Adrenal gland (tissue), 12 donors: ENCODE results near the gene LRRC4C. TPM values are rescaled to one million over a fixed set of nuclear protein-coding genes. Genes with fewer than 3 reads are reported as not detected.
"Not testable (repeated sequence)": the region's sequence is repeated elsewhere in the genome, so short reads cannot be mapped to it uniquely, and the experiment has no call there.

ENCODE experiments used
- DNase-seq, 7 donors: peaks; one replicate each; pipeline ENCODE4 v3.0.0-alpha.2; 2019 to 2020
- H3K27ac ChIP-seq, 5 donors: fragments of 200-600 bp; sonication (generic) in 4 of 5; 1 replicate in 3 of 5; 2 replicates in 2 of 5; pipeline versions ENCODE4 v1.5.1 to v1.8.0; 2016 to 2020; ENCODE audit warnings: mild to moderate bottlenecking in 1 of 5
- H3K27me3 ChIP-seq: fragments of 200-600 bp; 2 replicates; pipeline ENCODE4 v1.8.0; 2021
- H3K36me3 ChIP-seq, 2 donors: fragments of 200-600 bp; replicated peaks in 1 of 2; 1 replicate in 1 of 2; 2 replicates in 1 of 2; pipeline versions ENCODE4 v1.5.1 to v1.8.0; 2018 to 2022
- H3K4me1 ChIP-seq, 2 donors: fragments of 200-600 bp; replicated peaks in 1 of 2; 1 replicate in 1 of 2; 2 replicates in 1 of 2; pipeline versions ENCODE4 v1.5.1 to v1.8.0; 2018 to 2021
- H3K4me3 ChIP-seq, 4 donors: fragments of 200-600 bp; sonication (generic) in 3 of 4; one replicate each; pipeline ENCODE4 v1.5.1; 2016 to 2018
- H3K9me3 ChIP-seq, 3 donors: fragments of 200-600 bp; sonication (generic) in 1 of 3; replicated peaks in 1 of 3; 1 replicate in 2 of 3; 2 replicates in 1 of 3; pipeline versions ENCODE4 v1.5.1 to v1.8.0; 2016 to 2021
- CTCF ChIP-seq, 6 experiments: fragments of 450-650 bp in 4 of 6; fragments of 200-600 bp in 2 of 6; sonication (generic) in 1 of 6; IDR thresholded peaks; 1 replicate in 5 of 6; 2 replicates in 1 of 6; pipeline versions ENCODE4 v1.5.1 to v1.8.0; 2016 to 2021; ENCODE audit warnings: antibody characterized with exemption in 6 of 6, mild to moderate bottlenecking in 2 of 6, moderate library complexity in 1 of 6
- POLR2A ChIP-seq, 2 donors: fragments of 450-650 bp; IDR thresholded peaks; one replicate each; pipeline ENCODE4 v1.6.1; 2017; ENCODE audit warnings: antibody characterized with exemption in 2 of 2, mild to moderate bottlenecking in 2 of 2, moderate library complexity in 1 of 2
- WGBS, 4 donors: extraction: QIAGEN DNeasy Blood & Tissue Kit in 2 of 4; methylation state at CpG; one replicate each; pipeline versions ENCODE4 v1.1.5 to v1.1.7; 2013 to 2017; 5-methylcytosine and 5-hydroxymethylcytosine counted together
- intact Hi-C, 2 donors: fragments of 100-400 bp; cut with DNase I; formaldehyde crosslinking; loops; one replicate each; pipeline versions ENCODE4 v1.14.1 to v1.15.0; 2022 to 2023
- polyA plus RNA-seq, 3 donors: library from polyadenylated mRNA; stranded (reverse); fragments of 200-250 nt in 2 of 3; fragments of 350-450 nt in 1 of 3; fragmentation: Illumina TruSeq in 1 of 3; extraction: RNeasy Lipid Tissue Mini Kit (QIAGEN cat#74804) in 1 of 3; gene quantifications; one replicate each; pipeline ENCODE4 v1.2.3, GENCODE V29; 2013 to 2014
- total RNA-seq, 9 donors: library from RNA; depleted of rRNA in 4 of 9; stranded (reverse); fragments of >200 nt in 4 of 9; fragments of 120-200 nt in 1 of 9; fragmentation: NEBNext Ultra II Directional in 1 of 9; extraction: Animal tissue kit (Norgen Biotek cat#: 25700) in 1 of 9; gene quantifications; one replicate each; pipeline versions ENCODE4 v1.1.0 to v1.2.4, GENCODE V29; 2013 to 2023
- donor health status: healthy with polysubstance abuse.
- donor health status: Bipolar disorder and iron deficiency.
- donor health status: DM: yes; HTN: yes; CAD: no.
- donor health status: DM: no; HTN: no; CAD: no.
- donor health status: DM: no; HTN: no; CAD: no.
- donor health status: DM: yes; HTN: yes; CAD: no.

Gene LRRC4C
- total and polyA plus RNA-seq, 12 donors: 1.0 to 10.6 (median 5.5) TPM

- WGBS, 4 donors: 74 to 81% (median 79%) methylated on average over 2 of the region's 2 CpGs
- no peak overlapping the region for H3K4me3 ChIP-seq
- H3K36me3 ChIP-seq: no peaks in the 10 kb centered on the region
- DNase-seq: no peak
- H3K27ac ChIP-seq: no peak overlapping the region
- H3K27me3 ChIP-seq: no peaks in the 10 kb centered on the region
- H3K9me3 ChIP-seq: no peaks in the 10 kb centered on the region
- TF ChIP-seq CTCF (IDR thresholded peaks at IDR 0.05) (no peak), POLR2A (IDR thresholded peaks at IDR 0.05) (no peak)
- no peaks in the 10 kb centered on the region for H3K4me1 ChIP-seq
- intact Hi-C loops: no loop called here
These were observed 1255.2 kb downstream of the LRRC4C start for GRCh38 chr11:40204228-40204627.

GRCh38 chr11:40203606-40204005 lies 1255.8 kb downstream of the LRRC4C start:
- Histone ChIP-seq H3K36me3 (no peaks in the 10 kb centered on the region), H3K27ac (no peak overlapping the region), H3K27me3 (no peaks in the 10 kb centered on the region), H3K9me3 (no peaks in the 10 kb centered on the region), H3K4me1 (no peaks in the 10 kb centered on the region), H3K4me3 (no peak overlapping the region)
- DNase-seq: no peak
- intact Hi-C loops: no loop called here
- TF ChIP-seq POLR2A (IDR thresholded peaks at IDR 0.05) (no peak), CTCF (IDR thresholded peaks at IDR 0.05) (no peak)
- WGBS, 4 donors: 44 to 70% (median 58%) methylated on average over 1 of the region's 1 CpG

- Histone ChIP-seq H3K4me1 (no peaks in the 10 kb centered on the region), H3K27me3 (no peaks in the 10 kb centered on the region), H3K36me3 (no peaks in the 10 kb centered on the region), H3K4me3 (no peak overlapping the region), H3K9me3 (no peaks in the 10 kb centered on the region), H3K27ac (no peak overlapping the region)
- WGBS, 4 donors: 53 to 65% (median 56%) methylated on average over 3 of the region's 3 CpGs
- no peak for TF ChIP-seq POLR2A (IDR thresholded peaks at IDR 0.05)
- no peak for TF ChIP-seq CTCF (IDR thresholded peaks at IDR 0.05)
- no peak for DNase-seq
- intact Hi-C loops: no loop called here
These were observed 1256.7 kb downstream of the LRRC4C start for GRCh38 chr11:40202589-40203270.

GRCh38 chr11:40192590-40192989 lies 1266.9 kb downstream of the LRRC4C start:
- H3K9me3 ChIP-seq, H3K4me3 ChIP-seq, intact Hi-C loops, H3K4me1 ChIP-seq, H3K36me3 ChIP-seq, H3K27ac ChIP-seq, H3K27me3 ChIP-seq, DNase-seq: not testable (repeated sequence)
- 86 to 89% (median 87%) methylated on average over 1 to 5 of the region's 5 CpGs for WGBS, 4 donors

- no peak for TF ChIP-seq POLR2A (IDR thresholded peaks at IDR 0.05)
- TF ChIP-seq CTCF (IDR thresholded peaks at IDR 0.05): no peak
- 65 to 79% (median 73%) methylated on average over 5 of the region's 5 CpGs for WGBS, 4 donors
- intact Hi-C loops: no loop called here
- Histone ChIP-seq H3K4me1 (no peaks in the 10 kb centered on the region), H3K4me3 (no peak overlapping the region), H3K36me3 (no peaks in the 10 kb centered on the region), H3K27me3 (no peaks in the 10 kb centered on the region), H3K27ac (no peak overlapping the region), H3K9me3 (no peaks in the 10 kb centered on the region)
- no peak for DNase-seq
These were observed 1269.2 kb downstream of the LRRC4C start for GRCh38 chr11:40190294-40190693.
